ENCODE data around the gene REC8.

DNA sequence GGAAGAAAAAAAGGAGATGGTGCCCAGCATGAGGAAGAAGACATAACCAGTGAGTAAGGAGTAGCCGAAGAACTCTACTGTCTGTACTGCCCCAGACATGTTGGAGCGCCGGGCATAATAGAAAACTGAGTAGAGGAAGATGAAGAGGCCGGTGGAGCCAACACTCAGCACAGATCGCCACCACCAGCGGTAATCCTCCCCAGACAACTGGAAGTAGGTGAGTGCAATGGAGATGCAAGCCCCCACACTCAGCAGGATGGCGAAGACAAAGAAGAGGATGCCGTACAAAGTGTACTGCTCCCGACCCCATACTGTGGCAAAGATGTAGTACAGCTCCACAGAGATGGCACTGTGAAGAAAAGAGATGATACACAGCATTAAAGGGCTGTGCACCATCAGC, 17.6 kb downstream of the REC8 start:
- TF ChIP-seq, protein P1, sequence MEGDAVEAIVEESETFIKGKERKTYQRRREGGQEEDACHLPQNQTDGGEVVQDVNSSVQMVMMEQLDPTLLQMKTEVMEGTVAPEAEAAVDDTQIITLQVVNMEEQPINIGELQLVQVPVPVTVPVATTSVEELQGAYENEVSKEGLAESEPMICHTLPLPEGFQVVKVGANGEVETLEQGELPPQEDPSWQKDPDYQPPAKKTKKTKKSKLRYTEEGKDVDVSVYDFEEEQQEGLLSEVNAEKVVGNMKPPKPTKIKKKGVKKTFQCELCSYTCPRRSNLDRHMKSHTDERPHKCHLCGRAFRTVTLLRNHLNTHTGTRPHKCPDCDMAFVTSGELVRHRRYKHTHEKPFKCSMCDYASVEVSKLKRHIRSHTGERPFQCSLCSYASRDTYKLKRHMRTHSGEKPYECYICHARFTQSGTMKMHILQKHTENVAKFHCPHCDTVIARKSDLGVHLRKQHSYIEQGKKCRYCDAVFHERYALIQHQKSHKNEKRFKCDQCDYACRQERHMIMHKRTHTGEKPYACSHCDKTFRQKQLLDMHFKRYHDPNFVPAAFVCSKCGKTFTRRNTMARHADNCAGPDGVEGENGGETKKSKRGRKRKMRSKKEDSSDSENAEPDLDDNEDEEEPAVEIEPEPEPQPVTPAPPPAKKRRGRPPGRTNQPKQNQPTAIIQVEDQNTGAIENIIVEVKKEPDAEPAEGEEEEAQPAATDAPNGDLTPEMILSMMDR (IDR thresholded peaks at IDR 0.05; ENCODE audit: insufficient read depth, low read length, poor library complexity, severe bottlenecking) = no peak
- no peak for TF ChIP-seq EZH2phosphoT487 (conservative IDR thresholded peaks at IDR 0.05; ENCODE audit: low read length)
